GM23338 (cell line): ENCODE measurements around the gene CYP19A1. TPM values are rescaled to one million over a fixed set of nuclear protein-coding genes. Genes with fewer than 3 reads are reported as not detected.

ENCODE experiments used
- ATAC-seq: fragments of 200-7000 bp; cut with Tn5 transposase; 3 replicates; pipeline ENCODE4 v1.9.1; 2020
- DNase-seq: peaks from one replicate; pipeline ENCODE4 v3.0.0-alpha.2; 2015; ENCODE audit warnings: low spot score
- H2AFZ ChIP-seq: fragments of 200-600 bp; sonication (generic); 2 replicates; pipeline ENCODE4 v1.8.0; 2016; ENCODE audit warnings: antibody characterized with exemption, mild to moderate bottlenecking, moderate library complexity
- H3F3A ChIP-seq: fragments of 200-600 bp; sonication (generic); replicated peaks from 2 replicates; pipeline ENCODE4 v1.8.0; 2017; ENCODE audit warnings: antibody characterized with exemption, mixed run types, low read depth
- H3K27ac ChIP-seq: fragments of 200-600 bp; sonication (generic); 2 replicates; pipeline ENCODE4 v1.6.1; 2016; ENCODE audit warnings: low read depth
- H3K27me3 ChIP-seq: fragments of 200-600 bp; sonication (generic); 2 replicates; pipeline ENCODE4 v1.8.0; 2016; ENCODE audit warnings: mild to moderate bottlenecking, mixed run types, moderate library complexity; ENCODE audit not compliant: insufficient read depth
- H3K36me3 ChIP-seq: fragments of 200-600 bp; sonication (generic); 2 replicates; pipeline ENCODE4 v1.8.0; 2016; ENCODE audit warnings: mild to moderate bottlenecking; ENCODE audit not compliant: insufficient read depth
- H3K4me1 ChIP-seq: fragments of 200-600 bp; sonication (generic); 2 replicates; pipeline ENCODE4 v1.8.0; 2016; ENCODE audit warnings: mild to moderate bottlenecking, moderate library complexity; ENCODE audit not compliant: insufficient read depth
- H3K4me2 ChIP-seq: fragments of 200-600 bp; sonication (generic); 2 replicates; pipeline ENCODE4 v1.7.1; 2017; ENCODE audit warnings: mixed run types
- H3K4me3 ChIP-seq: fragments of 200-600 bp; sonication (generic); 2 replicates; pipeline ENCODE4 v1.6.1; 2016; ENCODE audit warnings: mixed run types
- H3K79me2 ChIP-seq: fragments of 200-600 bp; sonication (generic); replicated peaks from 2 replicates; pipeline ENCODE4 v1.8.0; 2017; ENCODE audit warnings: mild to moderate bottlenecking; ENCODE audit not compliant: insufficient read depth
- H3K9me2 ChIP-seq: fragments of 200-600 bp; sonication (generic); 2 replicates; pipeline ENCODE4 v1.8.0; 2017; ENCODE audit not compliant: insufficient read depth
- H4K20me1 ChIP-seq: fragments of 200-600 bp; sonication (generic); replicated peaks from 2 replicates; pipeline ENCODE4 v1.8.0; 2017; ENCODE audit warnings: mild to moderate bottlenecking; ENCODE audit not compliant: insufficient read depth
- H3K27ac Mint-ChIP-seq: 2 replicates; pipeline ENCODE4 v1.8.0; 2020; ENCODE audit warnings: inconsistent platforms, mild to moderate bottlenecking, moderate library complexity, mixed read lengths
- H3K27me3 Mint-ChIP-seq: 3 replicates; pipeline ENCODE4 v1.8.0; 2022; ENCODE audit warnings: low read depth, mild to moderate bottlenecking, moderate library complexity, mixed read lengths, inconsistent platforms; ENCODE audit not compliant: insufficient read depth, poor library complexity
- H3K36me3 Mint-ChIP-seq: 3 replicates; pipeline ENCODE4 v1.8.0; 2021; ENCODE audit warnings: low read depth, mild to moderate bottlenecking, inconsistent platforms, moderate library complexity, mixed read lengths
- H3K4me1 Mint-ChIP-seq: 3 replicates; pipeline ENCODE4 v1.8.0; 2020; ENCODE audit warnings: mild to moderate bottlenecking, inconsistent platforms, mixed read lengths
- H3K4me3 Mint-ChIP-seq: 3 replicates; pipeline ENCODE4 v1.8.0; 2021; ENCODE audit warnings: moderate library complexity, mild to moderate bottlenecking, inconsistent platforms, mixed read lengths
- H3K9me3 Mint-ChIP-seq: 3 replicates; pipeline ENCODE4 v1.8.0; 2020; ENCODE audit warnings: moderate library complexity, mild to moderate bottlenecking, inconsistent platforms, mixed read lengths
- CREB1 ChIP-seq: fragments of 250-450 bp; sonication (Bioruptor Pico); IDR thresholded peaks from 2 replicates; pipeline ENCODE4 v1.5.0; 2020; ENCODE audit warnings: low read depth, mild to moderate bottlenecking, moderate library complexity
- CTCF ChIP-seq, 2 experiments: fragments of 200-600 bp in 1 of 2; sonication (generic) in 1 of 2; conservative IDR thresholded peaks; 2 replicates each; pipeline versions ENCODE4 v1.5.1 to v1.6.1; 2016 to 2017; ENCODE audit warnings: antibody characterized with exemption in 2 of 2, low read depth in 2 of 2, mild to moderate bottlenecking in 2 of 2, moderate library complexity in 1 of 2
- EZH2 ChIP-seq: fragments of 200-600 bp; sonication (generic); IDR thresholded peaks from one replicate; pipeline ENCODE4 v1.8.0; 2017; ENCODE audit warnings: antibody characterized with exemption, mild to moderate bottlenecking, low read depth; ENCODE audit not compliant: unreplicated experiment
- JUNB ChIP-seq: IDR thresholded peaks from one replicate; pipeline ENCODE4 v1.6.1; 2016; ENCODE audit warnings: antibody characterized with exemption; ENCODE audit not compliant: unreplicated experiment
- NANOG ChIP-seq: IDR thresholded peaks from 2 replicates; pipeline ENCODE4 v1.6.1; 2016; ENCODE audit warnings: antibody characterized with exemption, borderline replicate concordance
- POLR2AphosphoS5 ChIP-seq: IDR thresholded peaks from 2 replicates; pipeline ENCODE4 v1.6.1; 2016; ENCODE audit warnings: antibody characterized with exemption, low read depth
- STAT1 ChIP-seq: IDR thresholded peaks from one replicate; pipeline ENCODE4 v1.6.1; 2016; ENCODE audit warnings: antibody characterized with exemption; ENCODE audit not compliant: unreplicated experiment
- ZNF114 ChIP-seq: fragments of 250-450 bp; sonication (Bioruptor Pico); IDR thresholded peaks from 2 replicates; pipeline ENCODE4 v1.5.0; 2020; ENCODE audit warnings: mild to moderate bottlenecking, moderate library complexity
- ZNF331 ChIP-seq: fragments of 250-450 bp; sonication (Bioruptor Pico); IDR thresholded peaks from 2 replicates; pipeline ENCODE4 v1.5.0; 2020; ENCODE audit warnings: low read depth, mild to moderate bottlenecking, moderate library complexity
- ZNF462 ChIP-seq: fragments of 250-450 bp; sonication (Bioruptor Pico); IDR thresholded peaks from 2 replicates; pipeline ENCODE4 v1.5.0; 2020; ENCODE audit warnings: mild to moderate bottlenecking, moderate library complexity
- polyA plus RNA-seq: library from polyadenylated mRNA; unstranded; fragments of >200 nt; fragmentation: Nextera tagmentation; extraction: Ambion mirVana; gene quantifications from 2 replicates; pipeline ENCODE4 v1.2.1, GENCODE V29; 2016
- total RNA-seq: library from RNA; depleted of rRNA; stranded (reverse); fragments of >200 nt; shearing (Covaris generic); gene quantifications from 2 replicates; pipeline ENCODE4 v1.2.3, GENCODE V29; 2014

CYP19A1 gene
- total and polyA plus RNA-seq, 2 experiments from 2014 or later: 0.42 TPM; not detected in 1

- no peak for TF ChIP-seq CTCF (conservative IDR thresholded peaks at IDR 0.05; ENCODE audit: low read depth in 2 of 2)
- TF ChIP-seq STAT1: no peak
- TF ChIP-seq CREB1 (CRISPR knock-in tag): no peak
Observed at GRCh38 chr15:51234176-51234927, 104.0 kb downstream of the CYP19A1 start (continued).

GRCh38 chr15:51232581-51232980, 105.8 kb downstream of the CYP19A1 start:
- Mint-ChIP-seq H3K9me3 (no peaks in the 10 kb centered on the region), H3K4me1 (peaks cover 39% of the 10 kb centered on the region), H3K4me3 (no peak overlapping the region), H3K27me3 (peaks cover 3% of the 10 kb centered on the region), H3K27ac (no peak overlapping the region), H3K36me3 (no peaks in the 10 kb centered on the region)
- no peak overlapping the region for H3K27ac ChIP-seq
- peaks cover 17% of the 10 kb centered on the region for H3K4me1 ChIP-seq
- no peak for ATAC-seq
- H3K36me3 ChIP-seq: no peaks in the 10 kb centered on the region
- no peak overlapping the region for H3K4me3 ChIP-seq
- no peak overlapping the region for H3K4me2 ChIP-seq
- no peak overlapping the region for H2AFZ ChIP-seq
- TF ChIP-seq POLR2AphosphoS5 (no peak), NANOG (no peak), CREB1 (CRISPR knock-in tag) (no peak), ZNF331 (CRISPR knock-in tag) (no peak), JUNB (no peak), EZH2 (no peak)
- H3K79me2 ChIP-seq: no peaks in the 10 kb centered on the region
- no peaks in the 10 kb centered on the region for H3K27me3 ChIP-seq
- H3F3A ChIP-seq: no peaks in the 10 kb centered on the region
- no peak for DNase-seq
- no peaks in the 10 kb centered on the region for H4K20me1 ChIP-seq
- H3K9me2 ChIP-seq: no peaks in the 10 kb centered on the region

GRCh38 chr15:51229907-51230330, 108.5 kb downstream of the CYP19A1 start:
- H3K27ac ChIP-seq: no peak overlapping the region
- no peaks in the 10 kb centered on the region for H3K36me3 ChIP-seq
- ATAC-seq (peak; percentile 50), DNase-seq (peak; percentile 64)
- Mint-ChIP-seq H3K36me3 (no peaks in the 10 kb centered on the region), H3K4me1 (peaks cover 23% of the 10 kb centered on the region), H3K9me3 (no peaks in the 10 kb centered on the region), H3K27me3 (peaks cover 3% of the 10 kb centered on the region), H3K4me3 (no peak overlapping the region), H3K27ac (no peak overlapping the region)
- H3K9me2 ChIP-seq: no peaks in the 10 kb centered on the region
- no peaks in the 10 kb centered on the region for H4K20me1 ChIP-seq
- H3K79me2 ChIP-seq: no peaks in the 10 kb centered on the region
- no peaks in the 10 kb centered on the region for H3F3A ChIP-seq
- H2AFZ ChIP-seq: no peak overlapping the region
- no peak overlapping the region for H3K4me3 ChIP-seq
- H3K27me3 ChIP-seq: no peaks in the 10 kb centered on the region
- H3K4me2 ChIP-seq: no peak overlapping the region
- H3K4me1 ChIP-seq: peaks cover 3% of the 10 kb centered on the region
- TF ChIP-seq CTCF (conservative IDR thresholded peaks at IDR 0.05; ENCODE audit: low read depth in 2 of 2): peak; percentile 62 to 68
- TF ChIP-seq ZNF462 (CRISPR knock-in tag): no peak
- no peak for TF ChIP-seq EZH2
- no peak for TF ChIP-seq ZNF114
